Activated T-cell treated with anti-CD3 and anti-CD28 coated beads, Interleukin-2, amount 50 U/mL, for 72 hours (primary cell): ENCODE results near the gene KCNT2. TPM values are rescaled to one million over a fixed set of nuclear protein-coding genes. Genes with fewer than 3 reads are reported as not detected.
"Not testable (repeated sequence)": the region's sequence is repeated elsewhere in the genome, so short reads cannot be mapped to it uniquely, and the experiment has no call there.

ENCODE experiments used
- ATAC-seq, 2 donors: fragments of 150-1000 bp; cut with Tn5 transposase; replicated peaks in 1 of 2; 2 replicates each; pipeline ENCODE4 v1.10.0; 2021; ENCODE audit warnings: moderate library complexity in 2 of 2, mild to moderate bottlenecking in 1 of 2
- DNase-seq, 2 donors: peaks; one replicate each; pipeline ENCODE4 v3.0.0; 2021 to 2022; ENCODE audit warnings: mixed read lengths in 1 of 2
- H3K27ac Mint-ChIP-seq: one replicate; pipeline ENCODE4 v1.8.0; 2022; ENCODE audit warnings: mild to moderate bottlenecking, moderate library complexity, mixed read lengths
- H3K27me3 Mint-ChIP-seq: one replicate; pipeline ENCODE4 v1.8.0; 2022; ENCODE audit warnings: low read depth, mixed read lengths
- H3K36me3 Mint-ChIP-seq, 2 donors: one replicate each; pipeline ENCODE4 v1.8.0; 2022; ENCODE audit warnings: mixed read lengths in 2 of 2, mild to moderate bottlenecking in 1 of 2; ENCODE audit not compliant: insufficient read depth in 2 of 2
- H3K4me1 Mint-ChIP-seq: one replicate; pipeline ENCODE4 v1.8.0; 2022; ENCODE audit warnings: low read depth, mixed read lengths
- H3K4me3 Mint-ChIP-seq, 2 donors: one replicate each; pipeline ENCODE4 v1.8.0; 2022; ENCODE audit warnings: mild to moderate bottlenecking in 2 of 2, mixed read lengths in 2 of 2, moderate library complexity in 2 of 2
- H3K9me3 Mint-ChIP-seq, 2 donors: one replicate each; pipeline ENCODE4 v1.8.0; 2022; ENCODE audit warnings: mixed read lengths in 2 of 2
- total RNA-seq, 2 donors: library from RNA; stranded (reverse); gene quantifications; one replicate each; pipeline ENCODE4 v1.2.3, GENCODE V29; 2022

KCNT2 gene
- total RNA-seq, 2 donors from 2014 or later, result not detected

DNA sequence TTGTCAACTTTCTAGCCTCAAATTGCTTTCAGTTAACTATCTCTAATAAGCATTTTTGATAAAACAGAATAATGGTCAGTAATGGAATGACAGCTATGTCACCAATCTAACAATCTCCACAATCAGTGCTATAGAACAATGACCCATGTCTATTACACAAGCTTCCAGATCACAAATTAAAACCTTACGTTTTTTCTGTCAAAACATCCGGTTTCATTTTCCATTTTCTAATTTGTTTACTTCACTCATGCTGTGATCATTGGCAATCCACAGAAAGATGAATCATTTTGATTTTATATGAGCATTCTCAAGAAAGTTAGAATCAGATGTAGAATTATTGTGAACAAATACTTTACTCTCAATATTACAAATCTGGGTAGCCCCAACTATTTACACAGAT lies 80.3 kb downstream of the KCNT2 start:
- no peaks in the 10 kb centered on the region for H3K36me3 Mint-ChIP-seq
- no peak overlapping the region for H3K27ac Mint-ChIP-seq
- ATAC-seq (no peak), DNase-seq (no peak)
- no peaks in the 10 kb centered on the region for H3K4me1 Mint-ChIP-seq
- H3K4me3 Mint-ChIP-seq, result no peak overlapping the region
- peaks cover 4 to 5% of the 10 kb centered on the region in 2 donors for H3K9me3 Mint-ChIP-seq
- no peaks in the 10 kb centered on the region for H3K27me3 Mint-ChIP-seq

DNA sequence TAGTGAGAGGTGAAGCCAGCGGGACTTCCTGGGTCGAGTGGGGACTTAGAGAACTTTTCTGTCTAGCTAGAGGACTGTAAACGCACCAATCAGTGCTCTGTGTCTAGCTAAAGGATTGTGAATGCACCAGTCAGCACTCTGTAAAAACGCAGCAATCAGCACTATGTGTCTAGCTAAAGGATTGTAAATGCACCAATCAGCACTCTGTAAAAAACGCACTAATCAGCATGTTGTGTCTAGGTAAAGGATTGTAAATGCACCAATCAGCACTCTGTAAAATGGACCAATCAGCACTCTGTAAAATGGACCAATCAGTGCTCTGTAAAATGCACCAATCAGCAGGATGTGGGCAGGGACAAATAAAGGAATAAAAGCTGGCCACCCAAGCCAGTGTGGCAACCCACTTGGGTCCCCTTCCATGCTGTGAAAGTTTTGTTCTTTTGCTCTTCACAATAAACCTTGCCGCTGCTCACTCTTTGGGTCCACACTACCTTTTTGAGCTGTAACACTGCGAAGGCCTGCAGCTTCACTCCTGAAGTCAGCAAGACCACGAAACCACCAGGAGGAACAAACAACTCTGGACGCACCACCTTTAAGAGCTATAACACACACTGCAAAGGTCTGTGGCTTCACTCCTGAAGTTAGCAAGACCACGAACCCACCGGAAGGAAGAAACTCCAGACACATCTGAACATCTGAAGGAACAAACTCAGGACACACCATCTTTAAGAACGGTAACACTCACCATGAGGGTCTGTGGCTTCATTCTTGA lies 85.5 kb downstream of the KCNT2 start:
- not testable (repeated sequence) for H3K27me3 Mint-ChIP-seq, H3K4me1 Mint-ChIP-seq, DNase-seq, H3K27ac Mint-ChIP-seq, H3K36me3 Mint-ChIP-seq, ATAC-seq, H3K4me3 Mint-ChIP-seq
- H3K9me3 Mint-ChIP-seq, result peaks cover 7 to 12% of the 10 kb centered on the region in 2 donors

DNA sequence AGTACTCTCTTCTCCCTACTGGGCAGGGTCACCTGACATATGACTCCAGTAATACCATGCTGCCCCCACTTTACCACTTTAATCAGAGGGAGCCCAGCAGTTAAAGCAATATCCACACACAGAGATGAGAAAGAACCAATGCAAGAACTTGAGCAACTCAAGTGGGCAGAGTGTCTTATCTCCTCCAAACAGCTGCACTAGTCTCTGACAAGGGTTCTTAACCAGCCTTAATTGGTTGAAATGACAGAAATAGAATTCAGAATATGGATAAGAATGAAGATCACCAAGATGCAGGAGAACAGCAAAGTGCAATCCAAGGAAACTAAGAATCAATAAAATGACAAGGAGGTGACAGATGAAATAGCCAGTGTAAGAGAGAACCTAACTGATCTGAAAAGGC lies 91.0 kb downstream of the KCNT2 start:
- H3K27me3 Mint-ChIP-seq, result no peaks in the 10 kb centered on the region
- no peaks in the 10 kb centered on the region for H3K36me3 Mint-ChIP-seq
- H3K4me3 Mint-ChIP-seq, result no peak overlapping the region
- no peak for DNase-seq
- peaks cover 5 to 10% of the 10 kb centered on the region in 2 donors for H3K9me3 Mint-ChIP-seq
- no peak overlapping the region for H3K27ac Mint-ChIP-seq
- H3K4me1 Mint-ChIP-seq, result no peaks in the 10 kb centered on the region
- no peak for ATAC-seq

GRCh38 chr1:196516373-196516772 lies 91.9 kb downstream of the KCNT2 start:
- no peak for ATAC-seq
- no peak for DNase-seq
- H3K4me3 Mint-ChIP-seq, result no peak overlapping the region
- H3K27me3 Mint-ChIP-seq, result no peaks in the 10 kb centered on the region
- no peak overlapping the region for H3K27ac Mint-ChIP-seq
- no peaks in the 10 kb centered on the region for H3K36me3 Mint-ChIP-seq
- H3K4me1 Mint-ChIP-seq, result no peaks in the 10 kb centered on the region
- H3K9me3 Mint-ChIP-seq, result peaks cover 5 to 10% of the 10 kb centered on the region in 2 donors

DNA sequence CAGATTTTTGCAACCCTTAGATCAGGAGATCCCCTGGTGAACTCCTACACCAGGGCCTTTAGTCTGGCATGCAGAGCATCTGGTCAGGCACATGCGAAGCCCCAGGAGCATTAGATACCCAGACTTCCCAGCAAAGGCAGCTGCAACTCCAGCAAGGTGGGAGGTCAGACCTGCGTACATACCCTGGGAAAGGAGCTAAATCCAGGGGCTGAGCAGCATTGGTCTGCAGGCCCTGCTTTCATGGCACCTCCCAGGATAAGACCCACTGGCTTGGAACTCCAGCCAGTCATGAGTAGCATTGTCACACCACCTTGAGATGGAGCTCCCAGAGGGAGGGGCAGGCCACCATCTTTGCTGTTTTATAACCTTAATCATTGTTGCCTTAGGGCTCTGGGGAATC lies 92.3 kb downstream of the KCNT2 start:
- ATAC-seq (no peak), DNase-seq (no peak)
- no peak overlapping the region for H3K27ac Mint-ChIP-seq

DNA sequence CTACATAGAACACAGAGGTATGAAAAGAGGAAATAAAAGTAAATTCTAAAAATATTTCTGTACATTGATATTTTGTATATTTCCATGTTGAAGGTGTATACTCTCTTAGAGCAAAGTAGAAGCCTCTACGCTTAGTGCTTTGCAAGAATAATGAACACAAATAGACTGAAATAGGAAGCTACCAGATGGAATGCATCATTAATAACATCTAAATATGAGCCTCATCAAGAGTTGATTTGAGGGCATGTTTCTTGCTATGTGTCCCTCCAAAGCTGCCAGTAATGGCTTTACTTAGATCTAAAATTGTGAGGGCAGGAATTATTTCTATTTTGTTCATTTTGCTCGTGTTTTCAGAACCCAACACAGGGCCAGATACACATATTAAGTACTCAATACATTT lies 94.4 kb downstream of the KCNT2 start:
- H3K36me3 Mint-ChIP-seq, result no peaks in the 10 kb centered on the region
- H3K4me1 Mint-ChIP-seq, result no peaks in the 10 kb centered on the region
- H3K4me3 Mint-ChIP-seq, result no peak overlapping the region
- ATAC-seq (no peak), DNase-seq (no peak)
- H3K9me3 Mint-ChIP-seq, result peaks cover 3 to 4% of the 10 kb centered on the region in 2 donors
- no peak overlapping the region for H3K27ac Mint-ChIP-seq
- no peaks in the 10 kb centered on the region for H3K27me3 Mint-ChIP-seq

More for the DNA sequence above, 92.3 kb downstream of the KCNT2 start:
- Mint-ChIP-seq H3K36me3 (no peaks in the 10 kb centered on the region), H3K9me3 (peaks cover 5 to 10% of the 10 kb centered on the region in 2 donors), H3K4me1 (no peaks in the 10 kb centered on the region), H3K27me3 (no peaks in the 10 kb centered on the region), H3K4me3 (no peak overlapping the region)

DNA sequence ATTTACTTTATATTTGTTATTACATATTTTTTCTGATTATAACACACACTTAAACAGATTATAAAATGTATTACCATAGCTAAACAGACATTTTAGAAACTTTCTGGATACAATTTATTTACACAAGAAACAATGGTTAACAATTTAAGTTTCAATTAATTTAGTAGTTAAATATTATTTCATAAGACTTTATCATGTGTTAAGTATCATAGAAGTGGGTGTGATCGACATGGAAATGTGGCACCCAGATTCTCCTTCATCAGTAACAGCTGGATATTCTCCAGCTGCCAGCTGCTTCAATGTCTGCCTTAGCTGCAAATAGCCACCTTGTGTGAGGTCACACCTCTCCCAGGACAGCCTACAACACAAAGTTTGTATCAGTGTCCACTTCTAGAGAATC lies 97.8 kb downstream of the KCNT2 start:
- Mint-ChIP-seq H3K36me3 (no peaks in the 10 kb centered on the region), H3K4me1 (no peaks in the 10 kb centered on the region), H3K27ac (no peak overlapping the region), H3K9me3 (peaks cover 0 to 1% of the 10 kb centered on the region in 2 donors), H3K27me3 (no peaks in the 10 kb centered on the region), H3K4me3 (no peak overlapping the region)
- ATAC-seq (no peak), DNase-seq (no peak)

DNA sequence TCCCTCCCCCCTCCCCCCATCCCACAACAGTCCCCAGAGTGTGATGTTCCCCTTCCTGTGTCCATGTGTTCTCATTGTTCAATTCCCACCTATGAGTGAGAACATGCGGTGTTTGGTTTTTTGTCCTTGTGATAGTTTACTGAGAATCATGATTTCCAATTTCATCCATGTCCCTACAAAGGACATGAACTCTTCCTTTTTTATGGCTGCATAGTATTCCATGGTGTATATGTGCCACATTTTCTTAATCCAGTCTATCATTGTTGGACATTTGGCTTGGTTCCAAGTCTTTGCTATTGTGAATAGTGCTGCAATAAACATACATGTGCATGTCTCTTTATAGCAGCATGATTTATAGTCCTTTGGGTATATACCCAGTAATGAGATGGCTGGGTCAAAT lies 104.0 kb downstream of the KCNT2 start:
- H3K27ac Mint-ChIP-seq, H3K4me1 Mint-ChIP-seq, H3K4me3 Mint-ChIP-seq, H3K36me3 Mint-ChIP-seq, H3K27me3 Mint-ChIP-seq, DNase-seq, H3K9me3 Mint-ChIP-seq, ATAC-seq: not testable (repeated sequence)

- ATAC-seq, result no peak
- no peaks in the 10 kb centered on the region for H3K27me3 Mint-ChIP-seq
Measured at GRCh38 chr1:196502437-196502836, 105.8 kb downstream of the KCNT2 start.

DNA sequence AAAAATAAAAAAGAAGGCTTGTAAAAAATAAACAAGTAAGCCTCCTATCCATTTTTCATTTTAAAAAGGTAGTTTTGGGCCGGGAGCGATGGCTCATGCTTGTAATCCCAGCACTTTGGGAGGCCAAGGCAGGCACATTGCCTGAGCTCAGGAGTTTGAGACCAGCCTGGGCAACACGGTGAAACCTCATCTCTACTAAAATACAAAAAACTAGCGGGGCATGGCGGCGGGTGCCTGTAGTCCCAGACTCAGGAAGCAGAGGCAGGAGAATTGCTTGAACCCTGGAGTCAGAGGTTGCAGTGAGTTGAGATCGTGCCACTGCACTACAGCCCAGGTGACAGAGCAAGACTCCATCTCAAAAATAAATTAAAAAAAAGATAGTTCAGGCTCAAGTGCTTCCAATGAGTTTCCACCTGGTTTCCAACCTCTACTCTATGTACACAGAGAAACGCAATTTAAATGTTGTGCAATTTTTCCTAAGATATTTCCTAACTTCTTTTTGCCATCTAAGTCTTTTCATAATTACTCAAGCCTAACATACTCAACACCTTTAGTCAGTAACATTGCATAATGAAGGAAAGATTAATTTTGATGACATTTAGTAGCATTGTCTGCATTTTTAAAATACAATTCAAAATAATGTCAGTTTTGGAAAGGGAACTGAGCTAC lies 106.3 kb downstream of the KCNT2 start:
- DNase-seq, result no peak
- Mint-ChIP-seq H3K36me3 (no peaks in the 10 kb centered on the region), H3K4me3 (no peak overlapping the region), H3K27me3 (no peaks in the 10 kb centered on the region), H3K27ac (no peak overlapping the region), H3K4me1 (no peaks in the 10 kb centered on the region), H3K9me3 (peaks cover 0 to 1% of the 10 kb centered on the region in 2 donors)
- ATAC-seq, result no peak

More at GRCh38 chr1:196502437-196502836, 105.8 kb downstream of the KCNT2 start:
- Mint-ChIP-seq H3K4me1 (no peaks in the 10 kb centered on the region), H3K36me3 (no peaks in the 10 kb centered on the region), H3K4me3 (no peak overlapping the region), H3K27ac (no peak overlapping the region), H3K9me3 (peaks cover 0 to 1% of the 10 kb centered on the region in 2 donors)
- no peak for DNase-seq

DNA sequence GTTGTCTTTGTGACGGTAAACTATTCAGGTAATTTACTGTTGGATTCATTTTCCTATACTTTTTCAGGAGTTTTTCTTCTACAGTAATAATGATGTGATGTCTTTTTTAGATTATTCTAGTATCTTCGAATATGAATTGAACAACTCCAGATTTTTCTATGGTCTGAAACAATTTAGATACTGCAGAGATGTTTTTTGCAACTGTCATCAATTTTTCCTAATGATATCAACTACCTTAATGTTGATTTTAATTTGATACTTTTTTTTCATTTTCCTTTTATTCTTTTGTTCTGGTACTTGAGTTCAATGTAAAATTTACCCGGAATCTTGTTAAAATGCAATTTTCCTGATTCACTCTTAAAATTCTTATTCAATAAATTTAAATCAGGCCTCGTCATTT lies 110.4 kb downstream of the KCNT2 start:
- no peak overlapping the region for H3K4me3 Mint-ChIP-seq
- H3K27me3 Mint-ChIP-seq, result no peaks in the 10 kb centered on the region
- ATAC-seq (no peak), DNase-seq (no peak)
- peaks cover 0 to 1% of the 10 kb centered on the region in 2 donors for H3K9me3 Mint-ChIP-seq
- H3K36me3 Mint-ChIP-seq, result no peaks in the 10 kb centered on the region
- no peak overlapping the region for H3K27ac Mint-ChIP-seq
- H3K4me1 Mint-ChIP-seq, result no peaks in the 10 kb centered on the region

DNA sequence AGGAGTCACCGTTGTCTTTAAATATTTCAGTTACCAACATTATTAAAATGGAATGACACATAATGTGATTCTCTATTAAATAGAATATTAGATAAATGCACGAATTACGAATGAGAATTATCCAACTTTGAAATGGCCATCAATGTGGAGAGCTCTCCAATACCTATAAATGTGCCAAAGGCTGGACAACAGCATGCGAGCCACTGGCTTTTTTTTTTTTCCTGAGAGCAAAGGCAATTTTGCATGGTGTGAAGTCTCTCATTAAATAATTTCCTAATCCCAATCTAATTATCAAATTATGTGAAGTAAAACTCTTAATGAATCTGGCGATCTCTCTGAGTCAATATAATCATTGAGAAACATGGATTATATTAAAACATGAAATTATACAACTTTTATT lies 113.5 kb downstream of the KCNT2 start:
- no peaks in the 10 kb centered on the region for H3K36me3 Mint-ChIP-seq
- DNase-seq, result no peak
- no peak overlapping the region for H3K27ac Mint-ChIP-seq
- ATAC-seq, result no peak
- H3K4me3 Mint-ChIP-seq, result no peak overlapping the region
- no peaks in the 10 kb centered on the region for H3K27me3 Mint-ChIP-seq
- peaks cover 0 to 1% of the 10 kb centered on the region in 2 donors for H3K9me3 Mint-ChIP-seq
- no peaks in the 10 kb centered on the region for H3K4me1 Mint-ChIP-seq

GRCh38 chr1:196493881-196494280 lies 114.4 kb downstream of the KCNT2 start:
- no peak for ATAC-seq
- Mint-ChIP-seq H3K4me1 (no peaks in the 10 kb centered on the region), H3K36me3 (no peaks in the 10 kb centered on the region)

More at GRCh38 chr1:196493881-196494280, 114.4 kb downstream of the KCNT2 start:
- DNase-seq, result no peak
- H3K27me3 Mint-ChIP-seq, result no peaks in the 10 kb centered on the region
- no peak overlapping the region for H3K4me3 Mint-ChIP-seq
- peaks cover 0 to 1% of the 10 kb centered on the region in 2 donors for H3K9me3 Mint-ChIP-seq
- no peak overlapping the region for H3K27ac Mint-ChIP-seq
